Measurements from ENCODE around the gene EBF4. TPM values are rescaled to one million over a fixed set of nuclear protein-coding genes. Genes with fewer than 3 reads are reported as not detected.

EBF4 gene
- total RNA-seq, 1 donor from 2014 or later: 19.2 TPM

DNA sequence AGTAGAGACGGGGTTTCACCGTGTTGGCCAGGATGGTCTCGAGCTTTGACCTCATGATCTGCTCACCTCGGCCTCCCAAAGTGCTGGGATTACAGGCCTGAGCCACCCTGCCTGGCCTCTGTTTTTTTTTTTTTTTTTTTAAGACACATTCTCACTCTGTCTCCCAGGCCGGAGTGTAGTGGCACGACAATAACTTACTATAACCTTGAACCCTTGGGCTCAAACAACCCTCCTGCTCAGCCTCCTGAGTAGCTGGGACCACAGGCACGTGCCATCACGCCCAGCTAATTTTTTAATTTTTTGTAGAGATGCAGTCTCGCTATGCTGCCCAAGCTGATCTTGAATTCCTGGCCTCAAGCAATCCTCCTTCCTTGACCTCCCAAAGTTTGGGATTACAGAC lies 81.2 kb downstream of the EBF4 start:
- no peak overlapping the region for H3K27ac ChIP-seq
- no peak overlapping the region for H3K4me3 ChIP-seq
- no peaks in the 10 kb centered on the region for H3K36me3 ChIP-seq
- H3K27me3 ChIP-seq: peaks cover 4% of the 10 kb centered on the region
- DNase-seq (ENCODE audit: low spot score in 2 of 2): no peak
- H3K9me3 ChIP-seq: peaks cover 0 to 8% of the 10 kb centered on the region in 2 donors
- H3K4me1 ChIP-seq: peaks cover 0 to 7% of the 10 kb centered on the region in 2 donors
- TF ChIP-seq, protein P1, sequence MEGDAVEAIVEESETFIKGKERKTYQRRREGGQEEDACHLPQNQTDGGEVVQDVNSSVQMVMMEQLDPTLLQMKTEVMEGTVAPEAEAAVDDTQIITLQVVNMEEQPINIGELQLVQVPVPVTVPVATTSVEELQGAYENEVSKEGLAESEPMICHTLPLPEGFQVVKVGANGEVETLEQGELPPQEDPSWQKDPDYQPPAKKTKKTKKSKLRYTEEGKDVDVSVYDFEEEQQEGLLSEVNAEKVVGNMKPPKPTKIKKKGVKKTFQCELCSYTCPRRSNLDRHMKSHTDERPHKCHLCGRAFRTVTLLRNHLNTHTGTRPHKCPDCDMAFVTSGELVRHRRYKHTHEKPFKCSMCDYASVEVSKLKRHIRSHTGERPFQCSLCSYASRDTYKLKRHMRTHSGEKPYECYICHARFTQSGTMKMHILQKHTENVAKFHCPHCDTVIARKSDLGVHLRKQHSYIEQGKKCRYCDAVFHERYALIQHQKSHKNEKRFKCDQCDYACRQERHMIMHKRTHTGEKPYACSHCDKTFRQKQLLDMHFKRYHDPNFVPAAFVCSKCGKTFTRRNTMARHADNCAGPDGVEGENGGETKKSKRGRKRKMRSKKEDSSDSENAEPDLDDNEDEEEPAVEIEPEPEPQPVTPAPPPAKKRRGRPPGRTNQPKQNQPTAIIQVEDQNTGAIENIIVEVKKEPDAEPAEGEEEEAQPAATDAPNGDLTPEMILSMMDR (IDR thresholded peaks at IDR 0.05): no peak
- intact Hi-C loops (cut with DNase I): no loop called here

DNA sequence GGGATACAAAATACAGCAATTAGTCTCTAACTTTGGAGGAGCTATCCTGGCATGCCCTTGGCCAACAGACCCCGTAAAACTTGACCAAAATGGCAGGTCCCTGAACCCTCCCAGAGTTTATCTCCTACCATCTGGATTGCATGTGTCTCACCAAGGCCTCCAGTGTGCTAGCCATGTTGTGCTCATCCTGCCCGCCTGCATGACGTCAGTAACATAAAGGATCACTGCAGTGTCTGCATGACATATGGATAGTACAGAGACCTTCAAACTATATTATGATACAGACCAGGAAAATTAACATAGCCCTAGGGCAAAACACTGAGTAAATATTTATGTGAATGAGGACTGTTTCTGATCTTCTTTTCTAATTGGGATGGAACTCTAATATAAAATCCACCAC lies 82.6 kb downstream of the EBF4 start:
- no peak overlapping the region for H3K27ac ChIP-seq
- H3K27me3 ChIP-seq: peaks cover 4% of the 10 kb centered on the region
- H3K4me3 ChIP-seq: no peak overlapping the region
- no peaks in the 10 kb centered on the region for H3K36me3 ChIP-seq
- TF ChIP-seq, protein P1 (IDR thresholded peaks at IDR 0.05): no peak
- intact Hi-C loops (cut with DNase I): no loop called here
- H3K9me3 ChIP-seq: peaks cover 0 to 8% of the 10 kb centered on the region in 2 donors
- no peak for DNase-seq (ENCODE audit: low spot score in 2 of 2)
- H3K4me1 ChIP-seq: peaks cover 0 to 7% of the 10 kb centered on the region in 2 donors

DNA sequence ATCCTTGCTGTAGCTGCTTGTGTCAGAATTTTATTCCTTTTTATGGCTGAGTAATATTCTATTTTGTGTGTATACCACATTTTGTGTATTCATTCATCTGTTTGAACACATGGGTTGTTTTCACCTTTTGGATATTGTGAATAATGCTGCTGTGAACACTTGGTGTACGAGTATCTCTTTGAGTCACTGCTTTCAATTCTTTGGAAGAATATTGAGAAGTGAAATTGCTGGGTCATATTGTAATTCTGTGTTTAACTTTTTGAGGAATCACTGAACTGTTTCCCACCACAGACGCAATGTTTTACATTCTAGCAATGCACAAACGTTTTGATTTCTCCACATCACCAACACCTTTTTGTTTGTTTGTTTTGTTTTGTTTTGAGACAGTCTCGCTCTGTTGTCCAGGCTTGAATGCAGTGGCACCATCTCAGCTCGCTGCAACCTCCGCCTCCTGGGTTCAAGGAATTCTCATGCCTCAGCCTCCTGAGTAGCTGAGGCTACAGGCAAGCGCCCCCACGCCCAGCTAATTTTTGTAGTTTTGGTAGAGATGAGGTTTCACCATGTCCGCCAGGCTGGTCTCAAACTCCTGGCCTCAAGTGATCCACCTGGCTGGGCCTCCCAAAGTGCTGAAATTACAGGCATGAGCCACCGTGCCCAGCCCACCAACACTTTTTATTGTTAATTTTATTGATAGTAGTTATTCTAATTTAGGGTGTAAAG lies 86.2 kb downstream of the EBF4 start:
- Histone ChIP-seq H3K27ac (no peak overlapping the region), H3K4me1 (no peaks in the 10 kb centered on the region), H3K4me3 (no peak overlapping the region), H3K36me3 (no peaks in the 10 kb centered on the region), H3K9me3 (peaks cover 0 to 8% of the 10 kb centered on the region in 2 donors), H3K27me3 (peaks cover 4% of the 10 kb centered on the region)
- intact Hi-C loops (cut with DNase I): no loop called here
- DNase-seq (ENCODE audit: low spot score in 2 of 2): no peak
- TF ChIP-seq, protein P1 (IDR thresholded peaks at IDR 0.05): no peak

DNA sequence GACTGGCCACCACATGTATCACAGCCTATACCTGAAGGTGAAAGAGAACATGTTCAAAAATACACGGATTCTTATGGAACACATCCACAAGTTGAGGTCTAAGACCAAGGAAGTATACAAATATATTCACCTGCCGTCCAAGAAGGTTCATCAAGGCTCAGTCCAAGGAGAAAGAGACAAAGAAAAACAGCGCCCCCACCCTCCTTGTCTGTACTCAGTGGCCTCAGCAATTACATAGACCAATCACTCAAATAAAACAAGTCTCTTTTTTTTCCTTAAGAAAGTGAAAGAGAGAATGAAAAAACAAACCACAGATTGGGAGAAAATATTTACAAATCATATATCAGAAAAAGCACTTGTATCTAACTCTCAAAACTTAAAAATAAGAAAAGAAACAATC lies 88.4 kb downstream of the EBF4 start:
- H3K4me1 ChIP-seq: no peaks in the 10 kb centered on the region
- H3K27me3 ChIP-seq: no peaks in the 10 kb centered on the region
- H3K36me3 ChIP-seq: no peaks in the 10 kb centered on the region
- peaks cover 0 to 2% of the 10 kb centered on the region in 2 donors for H3K9me3 ChIP-seq
- no peak overlapping the region for H3K27ac ChIP-seq
- H3K4me3 ChIP-seq: no peak overlapping the region
- TF ChIP-seq, protein P1 (IDR thresholded peaks at IDR 0.05): no peak
- DNase-seq (ENCODE audit: low spot score in 2 of 2): no peak
- intact Hi-C loops (cut with DNase I): no loop called here

DNA sequence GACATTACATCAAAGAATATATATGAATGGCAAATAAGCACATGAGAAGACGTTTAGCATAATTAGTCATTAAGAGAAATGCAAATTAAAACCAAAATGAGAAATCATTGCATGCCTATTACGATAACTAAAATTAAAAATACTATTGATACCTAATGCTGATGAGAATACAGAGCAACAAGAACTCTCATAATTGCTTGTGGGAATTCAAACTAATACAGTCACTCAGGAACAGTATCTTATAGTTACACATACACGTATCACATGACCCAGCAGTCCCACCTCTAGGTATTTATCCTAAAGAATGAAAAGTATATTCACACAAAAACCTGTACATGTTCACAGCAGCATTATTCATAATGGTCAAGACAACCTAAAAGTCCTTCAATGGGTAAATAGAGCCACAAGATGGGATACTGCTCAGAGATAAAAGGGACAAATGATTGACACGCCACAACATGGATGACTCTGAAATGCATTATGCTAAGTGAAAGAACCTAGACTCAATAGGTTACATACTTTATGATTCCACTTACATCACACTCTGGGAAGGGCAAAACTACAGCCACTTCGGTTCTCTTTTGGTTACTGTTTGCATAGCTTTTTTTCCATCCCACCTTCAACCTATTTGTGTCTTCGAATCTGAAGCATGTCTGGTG lies 91.5 kb downstream of the EBF4 start:
- no peaks in the 10 kb centered on the region for H3K36me3 ChIP-seq
- H3K9me3 ChIP-seq: peaks cover 0 to 7% of the 10 kb centered on the region in 2 donors
- no peak for DNase-seq (ENCODE audit: low spot score in 2 of 2)
- H3K4me1 ChIP-seq: no peaks in the 10 kb centered on the region
- no peaks in the 10 kb centered on the region for H3K27me3 ChIP-seq
- intact Hi-C loops (cut with DNase I): no loop called here
- TF ChIP-seq, protein P1 (IDR thresholded peaks at IDR 0.05): no peak
- H3K4me3 ChIP-seq: no peak overlapping the region
- no peak overlapping the region for H3K27ac ChIP-seq

Data from ascending aorta (tissue), 2 donors.